GM21526 (cell line): ENCODE results near the gene UBA3.

Experiments used
- ATAC-seq: cut with Tn5 transposase; IDR thresholded peaks from one replicate; pipeline ENCODE4 v1.9.1; 2021; ENCODE audit warnings: moderate library complexity; ENCODE audit not compliant: unreplicated experiment, low FRiP score

Gene UBA3

GRCh38 chr3:69102384-69102783 lies 22.2 kb upstream of the UBA3 start:
- no peak for ATAC-seq

- no peak for ATAC-seq
These were observed 19.4 kb upstream of the UBA3 start for GRCh38 chr3:69099576-69099975.

- ATAC-seq, result no peak
These were observed 17.4 kb upstream of the UBA3 start for GRCh38 chr3:69097407-69098086.

GRCh38 chr3:69096299-69096698 lies 16.1 kb upstream of the UBA3 start:
- ATAC-seq, result no peak

- no peak for ATAC-seq
These were observed 15.5 kb upstream of the UBA3 start for GRCh38 chr3:69095636-69096035.

- no peak for ATAC-seq
These were observed 14.5 kb upstream of the UBA3 start for GRCh38 chr3:69094467-69095205.

- ATAC-seq, result peak; percentile 71
These were observed 11.9 kb upstream of the UBA3 start for GRCh38 chr3:69092030-69092516.

GRCh38 chr3:69091389-69092029 lies 11.3 kb upstream of the UBA3 start:
- no peak for ATAC-seq

GRCh38 chr3:69090021-69090420 lies 9.9 kb upstream of the UBA3 start:
- no peak for ATAC-seq

GRCh38 chr3:69088063-69088462 lies 7.9 kb upstream of the UBA3 start:
- ATAC-seq, result peak; percentile 18

GRCh38 chr3:69087030-69087791 lies 7.0 kb upstream of the UBA3 start:
- no peak for ATAC-seq

GRCh38 chr3:69085833-69086722 lies 5.9 kb upstream of the UBA3 start:
- ATAC-seq, result no peak

- peak; percentile 0 for ATAC-seq
These were observed 5.1 kb upstream of the UBA3 start for GRCh38 chr3:69085168-69085832.

GRCh38 chr3:69084326-69085167 lies 4.4 kb upstream of the UBA3 start, which contains the start of gene ARL6IP5:
TSS of gene ARL6IP5 (plus strand) at chr3:69084937. CDS start at chr3:69085048, 111 bp downstream.
- ATAC-seq, result peak; percentile 49

GRCh38 chr3:69082805-69083204 lies 2.6 kb upstream of the UBA3 start:
- ATAC-seq, result peak; percentile 42

- ATAC-seq, result no peak
These were observed 2.2 kb upstream of the UBA3 start for GRCh38 chr3:69082361-69082760.

GRCh38 chr3:69081583-69082262 lies 1.6 kb upstream of the UBA3 start:
- ATAC-seq, result no peak
